K562 (cell line): ENCODE measurements around the gene USP31. TPM values are rescaled to one million over a fixed set of nuclear protein-coding genes. Genes with fewer than 3 reads are reported as not detected.

Experiments
- ATAC-seq: fragments of 200-7000 bp; cut with Tn5 transposase; 3 replicates; pipeline ENCODE4 v1.9.1; 2020; ENCODE audit warnings: moderate library complexity
- BruUV-seq: library from RNA; stranded (reverse); fragments of 400-500 nt; replicated peaks from 2 replicates; lab custom pipeline; 2021; lab: Mats Ljungman, UMichigan
- CTCF ChIA-PET: fragments of 300-600 bp; formaldehyde crosslinking; extraction: SDS; loops from one replicate; lab custom pipeline; 2021; ENCODE audit warnings: low intra/inter-chr PET ratio; lab: Yijun Ruan, JAX
- POLR2A ChIA-PET: fragments of 300-600, 350-650 bp; sonication (Branson Sonifier 250); formaldehyde crosslinking; extraction: SDS; loops from one replicate; lab custom pipeline; 2021; ENCODE audit warnings: antibody characterized with exemption, inconsistent platforms; lab: Yijun Ruan, JAX
- DNase-seq, 4 experiments: peaks; one replicate each; pipeline versions ENCODE4 v3.0.0 to v3.0.0-alpha.2; 2011 to 2018; ENCODE audit warnings: low spot score in 3 of 4, mixed read lengths in 3 of 4; ENCODE audit errors: extremely low read depth in 1 of 4
- FAIRE-seq: peaks from 2 replicates; lab custom pipeline; 2011; peaks lifted over from hg19 to GRCh38; lab: Jason Lieb, UNC
- H2AFZ ChIP-seq: 2 replicates; pipeline ENCODE4 v1.6.0; 2011; ENCODE audit warnings: low read depth, low read length, control low read depth, inconsistent platforms
- H3K27ac ChIP-seq: fragments of 200-600 bp; 3 replicates; pipeline ENCODE4 v1.8.0; 2011; ENCODE audit warnings: low read depth, mild to moderate bottlenecking, control low read depth, inconsistent platforms, low read length, moderate library complexity, mixed read lengths; ENCODE audit errors: extremely low read depth
- H3K27me3 ChIP-seq, 2 experiments: fragments of 300-600 bp in 1 of 2; 2 replicates in 1 of 2; 3 replicates in 1 of 2; pipeline versions ENCODE4 v1.6.0 to v1.8.0; 2011; ENCODE audit warnings: inconsistent platforms in 2 of 2, low read length in 2 of 2, mild to moderate bottlenecking in 1 of 2, mixed read lengths in 1 of 2, moderate library complexity in 1 of 2; ENCODE audit not compliant: control insufficient read depth in 2 of 2, insufficient read depth in 2 of 2
- H3K36me3 ChIP-seq: fragments of 300-600 bp; 3 replicates; pipeline ENCODE4 v1.8.0; 2011; ENCODE audit warnings: mild to moderate bottlenecking, low read length, inconsistent platforms; ENCODE audit not compliant: control insufficient read depth, insufficient read depth
- H3K4me1 ChIP-seq, 2 experiments: fragments of 200-600 bp in 1 of 2; replicated peaks in 1 of 2; 2 replicates in 1 of 2; 3 replicates in 1 of 2; pipeline versions ENCODE4 v1.5.1 to v1.8.0; 2011; ENCODE audit warnings: inconsistent platforms in 2 of 2, low read length in 2 of 2, mild to moderate bottlenecking in 1 of 2, mixed read lengths in 1 of 2, moderate library complexity in 1 of 2; ENCODE audit not compliant: control insufficient read depth in 2 of 2, insufficient read depth in 2 of 2
- H3K4me2 ChIP-seq: 2 replicates; pipeline ENCODE4 v1.6.1; 2011; ENCODE audit warnings: low read length, control low read depth, inconsistent platforms, mixed read lengths; ENCODE audit not compliant: insufficient read depth
- H3K4me3 ChIP-seq: fragments of 200-600 bp; sonication (generic), shearing (Covaris generic); 2 replicates; pipeline ENCODE4 v1.5.1; 2016; ENCODE audit warnings: control low read depth, inconsistent platforms
- H3K79me2 ChIP-seq: fragments of 200-600 bp; 3 replicates; pipeline ENCODE4 v1.8.0; 2011; ENCODE audit warnings: low read length, inconsistent platforms; ENCODE audit not compliant: control insufficient read depth, insufficient read depth
- H3K9ac ChIP-seq, 2 experiments: 2 replicates each; pipeline versions ENCODE4 v1.6.0 to v1.6.1; 2011; ENCODE audit warnings: low read depth in 2 of 2, low read length in 2 of 2, control low read depth in 1 of 2, inconsistent platforms in 1 of 2, mild to moderate bottlenecking in 1 of 2, mixed read lengths in 1 of 2; ENCODE audit not compliant: insufficient read depth in 1 of 2
- H3K9me1 ChIP-seq: one replicate; pipeline ENCODE4 v1.6.0; 2011; ENCODE audit warnings: inconsistent platforms, mild to moderate bottlenecking, low read length, moderate library complexity; ENCODE audit not compliant: control insufficient read depth, insufficient read depth
- H3K9me3 ChIP-seq: replicated peaks from 2 replicates; pipeline ENCODE4 v1.5.1; 2011; ENCODE audit warnings: low read depth, low read length, inconsistent platforms; ENCODE audit not compliant: control insufficient read depth, insufficient read depth
- H4K20me1 ChIP-seq: replicated peaks from 2 replicates; pipeline ENCODE4 v1.6.1; 2011; ENCODE audit warnings: low read length, inconsistent platforms, mixed read lengths; ENCODE audit not compliant: control insufficient read depth, insufficient read depth
- CBFA2T3 ChIP-seq: fragments of 450-650 bp; IDR thresholded peaks from 2 replicates; pipeline ENCODE4 v1.6.1; 2017
- CCNT2 ChIP-seq: IDR thresholded peaks from 2 replicates; pipeline ENCODE4 v1.6.1; 2011; ENCODE audit warnings: borderline replicate concordance, low read depth, mild to moderate bottlenecking, moderate library complexity, mixed read lengths, low read length; ENCODE audit not compliant: insufficient read length; ENCODE audit errors: extremely low read depth
- DPF2 ChIP-seq: fragments of 450-650 bp; IDR thresholded peaks from 2 replicates; pipeline ENCODE4 v1.6.1; 2016
- KLF13 ChIP-seq: fragments of 450-650 bp; IDR thresholded peaks from 2 replicates; pipeline ENCODE4 v1.6.1; 2016; ENCODE audit warnings: missing genetic modification characterization, low read depth, mild to moderate bottlenecking, missing compliant biosample characterization, moderate library complexity, borderline replicate concordance
- PCBP1 ChIP-seq: fragments of 200-400 bp; formaldehyde crosslinking; IDR thresholded peaks from 2 replicates; pipeline ENCODE4 v1.6.1; 2018; ENCODE audit warnings: mild to moderate bottlenecking, low read depth, low read length; ENCODE audit not compliant: poor library complexity, severe bottlenecking
- POLR2AphosphoS5 ChIP-seq: IDR thresholded peaks from 2 replicates; pipeline ENCODE4 v1.6.1; 2011; ENCODE audit warnings: mild to moderate bottlenecking, low read depth, low read length, moderate library complexity; ENCODE audit not compliant: control insufficient read depth, insufficient read depth
- RCOR1 ChIP-seq, 2 experiments: IDR thresholded peaks; 2 replicates each; pipeline ENCODE4 v1.6.1; 2012; ENCODE audit warnings: low read depth in 2 of 2, low read length in 2 of 2, borderline replicate concordance in 1 of 2, improper control_type of control experiment in 1 of 2
- RNF2 ChIP-seq: sonication (generic); IDR thresholded peaks from 2 replicates; pipeline ENCODE4 v1.6.1; 2016
- SIN3B ChIP-seq: fragments of 450-650 bp; IDR thresholded peaks from 2 replicates; pipeline ENCODE4 v1.6.1; 2017; ENCODE audit warnings: low read depth, mild to moderate bottlenecking, moderate library complexity
- SIRT6 ChIP-seq: IDR thresholded peaks from one replicate; pipeline ENCODE4 v1.6.1; 2012; ENCODE audit warnings: low read depth, mild to moderate bottlenecking, control low read depth, inconsistent platforms, low read length, moderate library complexity
- SMARCB1 ChIP-seq: IDR thresholded peaks from 2 replicates; pipeline ENCODE4 v1.6.1; 2011; ENCODE audit warnings: improper control_type of control experiment, low read depth; ENCODE audit not compliant: insufficient read length
- ZNF395 ChIP-seq: fragments of 200-800 bp; sonication (Bioruptor generic); IDR thresholded peaks from 2 replicates; pipeline ENCODE4 v1.6.1; 2017; ENCODE audit warnings: missing genetic modification characterization, missing compliant biosample characterization
- ZNF407 ChIP-seq: fragments of 450-650 bp; IDR thresholded peaks from 2 replicates; pipeline ENCODE4 v1.6.1; 2016; ENCODE audit warnings: low read depth
- ZNF644 ChIP-seq: fragments of 200-800 bp; sonication (Bioruptor generic); IDR thresholded peaks from 2 replicates; pipeline ENCODE4 v1.6.1; 2016; ENCODE audit warnings: low read depth, missing genetic modification characterization, missing compliant biosample characterization
- ZNF696 ChIP-seq: fragments of 250-450 bp; sonication (Bioruptor Pico); conservative IDR thresholded peaks from 2 replicates; pipeline ENCODE4 v1.4.0; 2020; ENCODE audit warnings: mild to moderate bottlenecking, moderate library complexity
- WGBS: fragments of 100-300 bp; shearing (Covaris generic); methylation state at CpG from one replicate; pipeline ENCODE4 v1.1.6; 2016; ENCODE audit warnings: low coverage, mixed read lengths; ENCODE audit not compliant: insufficient coverage; ENCODE audit errors: missing lambda C conversion rate; 5-methylcytosine and 5-hydroxymethylcytosine counted together
- in situ Hi-C: fragments of 300-500 bp; cut with MboI; formaldehyde crosslinking; loops from 4 replicates; pipeline ENCODE4 v1.15.0; 2018; ENCODE audit warnings: inconsistent platforms, mixed read lengths
- intact Hi-C: fragments of 100-400 bp; cut with micrococcal nuclease; formaldehyde crosslinking; loops from 2 replicates; pipeline ENCODE4 v1.14.2; 2022
- polyA plus RNA-seq, 8 experiments: library from polyadenylated mRNA; depleted of rRNA in 4 of 8; stranded (reverse) in 5 of 8; unstranded in 3 of 8; fragments of >200 nt; fragmentation: Nextera tagmentation in 2 of 8; fragmentation: Illumina TruSeq in 1 of 8; extraction: Ambion mirVana in 2 of 8; extraction: Trizol in 1 of 8; gene quantifications; 2 replicates each; pipeline versions ENCODE4 v1.2.1 to v1.2.3, GENCODE V29; 2011 to 2014; ENCODE audit warnings: inconsistent platforms in 1 of 8, missing spikeins in 1 of 8
- total RNA-seq, 7 experiments: library from RNA; depleted of rRNA in 6 of 7; stranded (reverse); fragments of >200 nt in 6 of 7; fragmentation: Illumina TruSeq in 2 of 7; extraction: Trizol in 2 of 7; gene quantifications; 2 replicates each; pipeline versions ENCODE4 v1.2.1 to v1.2.3, GENCODE V29; 2011 to 2021; ENCODE audit warnings: low replicate concordance in 1 of 7

The USP31 gene
- total and polyA plus RNA-seq, 9 of the 15 experiments (the other 6 are each of a cell fraction or from before 2014, with no cell fraction given), result 0.56 to 4.9 (median 2.9) TPM

GRCh38 chr16:23089111-23089510 lies 60.1 kb downstream of the USP31 start:
- Histone ChIP-seq H4K20me1 (no peaks in the 10 kb centered on the region), H3K9ac (no peak overlapping the region), H3K4me1 (no peaks in the 10 kb centered on the region), H3K9me3 (no peaks in the 10 kb centered on the region), H3K36me3 (peaks cover 2% of the 10 kb centered on the region; the same call in 2 of the 3 replicates), H2AFZ (no peak overlapping the region), H3K9me1 (no peaks in the 10 kb centered on the region), H3K27ac (no peak overlapping the region), H3K4me3 (no peak overlapping the region), H3K79me2 (no peaks in the 10 kb centered on the region), H3K27me3 (no peaks in the 10 kb centered on the region), H3K4me2 (no peak overlapping the region)
- no TSS peak for BruUV-seq
- FAIRE-seq (no peak), ATAC-seq (no peak), DNase-seq (no peak)
- intact Hi-C loops (no loop called here), in situ Hi-C loops (no loop called here)
- ChIA-PET CTCF (no interaction called here), POLR2A (no interaction called here)
- WGBS, result 85% methylated on average over 8 of the region's 8 CpGs
- no peak for TF ChIP-seq POLR2AphosphoS5
- no peak for TF ChIP-seq PCBP1
- no peak for TF ChIP-seq CCNT2
- TF ChIP-seq DPF2, result no peak
- TF ChIP-seq RCOR1 (IDR thresholded peaks at IDR 0.05; ENCODE audit: borderline replicate concordance in 1 of 2, low read depth in 2 of 2, low read length in 2 of 2), result no peak
- no peak for TF ChIP-seq ZNF696 (CRISPR knock-in tag)
- TF ChIP-seq ZNF644, result no peak
- TF ChIP-seq SIRT6, result no peak
- no peak for TF ChIP-seq ZNF407
- no peak for TF ChIP-seq ZNF395 (CRISPR knock-in tag)
- TF ChIP-seq SMARCB1, result no peak
- no peak for TF ChIP-seq SIN3B
- no peak for TF ChIP-seq KLF13
- TF ChIP-seq RNF2, result no peak
- no peak for TF ChIP-seq CBFA2T3
